Hepatocyte (in vitro differentiated cells): ENCODE measurements around the gene SBNO2. TPM values are rescaled to one million over a fixed set of nuclear protein-coding genes. Genes with fewer than 3 reads are reported as not detected.

Source experiments
- DNase-seq: peaks from one replicate; pipeline ENCODE4 v3.0.0-alpha.2; 2016; ENCODE audit warnings: low spot score
- H2AFZ ChIP-seq: fragments of 200-600 bp; sonication (generic); 2 replicates; pipeline ENCODE4 v1.6.0; 2016; ENCODE audit warnings: antibody characterized with exemption, mild to moderate bottlenecking
- H3K27ac ChIP-seq: fragments of 200-600 bp; sonication (generic); 2 replicates; pipeline ENCODE4 v1.5.1; 2016; ENCODE audit warnings: mild to moderate bottlenecking
- H3K27me3 ChIP-seq: fragments of 200-600 bp; sonication (generic); 2 replicates; pipeline ENCODE4 v1.6.1; 2016
- H3K36me3 ChIP-seq: fragments of 200-600 bp; sonication (generic); replicated peaks from 2 replicates; pipeline ENCODE4 v1.5.1; 2016; ENCODE audit warnings: low read depth; ENCODE audit not compliant: insufficient read depth
- H3K4me1 ChIP-seq: fragments of 200-600 bp; sonication (generic); 2 replicates; pipeline ENCODE4 v1.5.1; 2016; ENCODE audit warnings: mild to moderate bottlenecking, moderate library complexity; ENCODE audit not compliant: insufficient read depth
- H3K4me2 ChIP-seq: fragments of 200-600 bp; sonication (generic); 2 replicates; pipeline ENCODE4 v1.6.0; 2016
- H3K4me3 ChIP-seq: fragments of 200-600 bp; sonication (generic); 2 replicates; pipeline ENCODE4 v1.5.1; 2016; ENCODE audit warnings: mild to moderate bottlenecking
- H3K79me2 ChIP-seq: fragments of 200-600 bp; sonication (generic); 2 replicates; pipeline ENCODE4 v1.6.0; 2017; ENCODE audit warnings: mild to moderate bottlenecking
- H3K9me2 ChIP-seq: fragments of 200-600 bp; sonication (generic); replicated peaks from 2 replicates; pipeline ENCODE4 v1.6.0; 2017; ENCODE audit warnings: mild to moderate bottlenecking; ENCODE audit not compliant: insufficient read depth
- H3K9me3 ChIP-seq: fragments of 200-600 bp; sonication (generic); 2 replicates; pipeline ENCODE4 v1.5.1; 2016; ENCODE audit warnings: low read depth, mild to moderate bottlenecking
- H4K20me1 ChIP-seq: fragments of 200-600 bp; sonication (generic); 2 replicates; pipeline ENCODE4 v1.6.0; 2016; ENCODE audit warnings: mild to moderate bottlenecking; ENCODE audit not compliant: insufficient read depth, poor library complexity, severe bottlenecking
- CTCF ChIP-seq: fragments of 200-600 bp; sonication (generic); IDR thresholded peaks from 2 replicates; pipeline ENCODE4 v1.5.1; 2016; ENCODE audit warnings: antibody characterized with exemption, mild to moderate bottlenecking; ENCODE audit not compliant: poor library complexity
- EZH2 ChIP-seq: fragments of 200-600 bp; sonication (generic); IDR thresholded peaks from 2 replicates; pipeline ENCODE4 v1.6.1; 2016; ENCODE audit warnings: antibody characterized with exemption, mild to moderate bottlenecking, borderline replicate concordance
- EZH2phosphoT487 ChIP-seq: fragments of 200-600 bp; sonication (generic); IDR thresholded peaks from one replicate; pipeline ENCODE4 v1.6.1; 2018; ENCODE audit warnings: antibody characterized with exemption, mild to moderate bottlenecking, low read depth, moderate library complexity; ENCODE audit not compliant: unreplicated experiment, severe bottlenecking
- WGBS: methylation state at CpG from one replicate; pipeline ENCODE4 v1.1.6; 2016; ENCODE audit warnings: low lambda C conversion rate; ENCODE audit errors: missing lambda C conversion rate; 5-methylcytosine and 5-hydroxymethylcytosine counted together
- polyA plus RNA-seq: library from polyadenylated mRNA; unstranded; fragments of >200 nt; fragmentation: Nextera tagmentation; extraction: Ambion mirVana; gene quantifications from 2 replicates; pipeline ENCODE4 v1.2.1, GENCODE V29; 2016
- total RNA-seq: library from RNA; depleted of rRNA; stranded (reverse); fragments of >200 nt; gene quantifications from 2 replicates; pipeline ENCODE4 v1.2.3, GENCODE V29; 2014

SBNO2 gene
- total and polyA plus RNA-seq, 2 experiments from 2014 or later: 12.7 to 15.6 TPM

DNA sequence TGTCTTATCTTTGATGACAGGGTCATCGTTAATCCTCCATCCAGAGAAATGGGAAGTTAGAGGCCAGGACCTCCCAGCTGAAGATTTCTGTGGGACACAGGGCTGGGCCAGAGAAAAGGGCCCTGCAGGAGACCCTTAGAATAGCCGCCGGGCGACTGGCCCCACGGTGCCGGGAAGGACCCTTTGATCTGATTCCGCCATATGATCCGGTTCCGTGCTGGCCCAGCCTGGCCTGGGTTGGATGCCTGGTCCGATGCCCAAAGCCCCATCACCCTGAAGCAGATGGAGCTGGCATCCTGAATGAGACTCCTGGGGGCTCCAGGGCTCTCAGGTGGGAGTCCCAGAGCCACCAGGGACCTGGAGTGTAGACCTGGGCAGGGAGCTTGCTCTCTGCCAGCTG is 25.5 kb upstream of the SBNO2 start:
- H2AFZ ChIP-seq: no peak overlapping the region
- no peaks in the 10 kb centered on the region for H3K36me3 ChIP-seq
- H3K4me2 ChIP-seq: no peak overlapping the region
- H3K79me2 ChIP-seq: no peaks in the 10 kb centered on the region
- no peak overlapping the region for H3K27ac ChIP-seq
- WGBS: 94% methylated on average over 10 of the region's 10 CpGs
- no peak for DNase-seq
- peaks cover 8% of the 10 kb centered on the region for H3K4me1 ChIP-seq
- no peaks in the 10 kb centered on the region for H3K27me3 ChIP-seq
- no peaks in the 10 kb centered on the region for H3K9me3 ChIP-seq
- no peaks in the 10 kb centered on the region for H4K20me1 ChIP-seq
- no peaks in the 10 kb centered on the region for H3K9me2 ChIP-seq
- TF ChIP-seq EZH2phosphoT487 (no peak), EZH2 (no peak), CTCF (no peak)
- H3K4me3 ChIP-seq: no peak overlapping the region

DNA sequence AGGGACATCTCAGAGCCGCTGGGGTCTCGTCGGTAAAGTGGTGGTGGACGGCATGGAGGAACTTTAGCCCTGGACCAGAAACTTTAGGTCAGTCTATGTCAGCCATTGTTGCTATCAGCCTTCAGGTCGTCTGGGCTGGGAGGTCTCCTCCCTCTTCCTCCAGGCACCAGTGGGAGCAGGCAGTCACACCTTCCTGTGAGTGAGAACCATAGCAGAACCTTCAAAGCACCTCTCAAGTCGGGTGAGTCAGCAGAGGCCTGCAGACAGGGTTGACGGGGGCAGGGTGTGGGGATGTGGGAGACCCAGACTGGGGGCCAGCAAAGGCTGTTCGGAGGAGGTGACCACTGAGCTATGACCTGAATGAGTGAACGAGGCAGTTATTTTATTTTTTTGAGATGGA is 15.4 kb upstream of the SBNO2 start:
- Histone ChIP-seq H3K4me2 (no peak overlapping the region), H3K4me1 (no peaks in the 10 kb centered on the region), H3K36me3 (no peaks in the 10 kb centered on the region), H3K9me2 (no peaks in the 10 kb centered on the region), H3K79me2 (no peaks in the 10 kb centered on the region), H3K27me3 (no peaks in the 10 kb centered on the region), H3K9me3 (no peaks in the 10 kb centered on the region), H3K27ac (no peak overlapping the region), H2AFZ (no peak overlapping the region), H3K4me3 (no peak overlapping the region), H4K20me1 (no peaks in the 10 kb centered on the region)
- 58% methylated on average over 9 of the region's 9 CpGs for WGBS
- TF ChIP-seq EZH2phosphoT487 (no peak), CTCF (no peak), EZH2 (no peak)
- no peak for DNase-seq

GRCh38 chr19:1183543-1184172 is 9.6 kb upstream of the SBNO2 start:
- TF ChIP-seq EZH2 (no peak), CTCF (no peak), EZH2phosphoT487 (no peak)
- H3K27ac ChIP-seq: peak overlapping the region; percentile 90
- no peaks in the 10 kb centered on the region for H4K20me1 ChIP-seq
- no peaks in the 10 kb centered on the region for H3K36me3 ChIP-seq
- peak; percentile 88 for DNase-seq
- no peaks in the 10 kb centered on the region for H3K27me3 ChIP-seq
- H3K9me2 ChIP-seq: no peaks in the 10 kb centered on the region
- H3K9me3 ChIP-seq: no peaks in the 10 kb centered on the region
- no peaks in the 10 kb centered on the region for H3K79me2 ChIP-seq
- no peak overlapping the region for H2AFZ ChIP-seq
- WGBS: 68% methylated on average over 16 of the region's 19 CpGs
- H3K4me2 ChIP-seq: no peak overlapping the region
- no peak overlapping the region for H3K4me3 ChIP-seq
- peaks cover 16% of the 10 kb centered on the region for H3K4me1 ChIP-seq
